GM23338 (cell line): ENCODE measurements around the gene TOLLIP. TPM values are rescaled to one million over a fixed set of nuclear protein-coding genes. Genes with fewer than 3 reads are reported as not detected.

ENCODE experiments used
- ATAC-seq: fragments of 200-7000 bp; cut with Tn5 transposase; 3 replicates; pipeline ENCODE4 v1.9.1; 2020
- DNase-seq: peaks from one replicate; pipeline ENCODE4 v3.0.0-alpha.2; 2015; ENCODE audit warnings: low spot score
- H2AFZ ChIP-seq: fragments of 200-600 bp; sonication (generic); 2 replicates; pipeline ENCODE4 v1.8.0; 2016; ENCODE audit warnings: antibody characterized with exemption, mild to moderate bottlenecking, moderate library complexity
- H3F3A ChIP-seq: fragments of 200-600 bp; sonication (generic); replicated peaks from 2 replicates; pipeline ENCODE4 v1.8.0; 2017; ENCODE audit warnings: antibody characterized with exemption, mixed run types, low read depth
- H3K27ac ChIP-seq: fragments of 200-600 bp; sonication (generic); 2 replicates; pipeline ENCODE4 v1.6.1; 2016; ENCODE audit warnings: low read depth
- H3K27me3 ChIP-seq: fragments of 200-600 bp; sonication (generic); 2 replicates; pipeline ENCODE4 v1.8.0; 2016; ENCODE audit warnings: mild to moderate bottlenecking, mixed run types, moderate library complexity; ENCODE audit not compliant: insufficient read depth
- H3K36me3 ChIP-seq: fragments of 200-600 bp; sonication (generic); 2 replicates; pipeline ENCODE4 v1.8.0; 2016; ENCODE audit warnings: mild to moderate bottlenecking; ENCODE audit not compliant: insufficient read depth
- H3K4me1 ChIP-seq: fragments of 200-600 bp; sonication (generic); 2 replicates; pipeline ENCODE4 v1.8.0; 2016; ENCODE audit warnings: mild to moderate bottlenecking, moderate library complexity; ENCODE audit not compliant: insufficient read depth
- H3K4me2 ChIP-seq: fragments of 200-600 bp; sonication (generic); 2 replicates; pipeline ENCODE4 v1.7.1; 2017; ENCODE audit warnings: mixed run types
- H3K4me3 ChIP-seq: fragments of 200-600 bp; sonication (generic); 2 replicates; pipeline ENCODE4 v1.6.1; 2016; ENCODE audit warnings: mixed run types
- H3K79me2 ChIP-seq: fragments of 200-600 bp; sonication (generic); replicated peaks from 2 replicates; pipeline ENCODE4 v1.8.0; 2017; ENCODE audit warnings: mild to moderate bottlenecking; ENCODE audit not compliant: insufficient read depth
- H3K9me2 ChIP-seq: fragments of 200-600 bp; sonication (generic); 2 replicates; pipeline ENCODE4 v1.8.0; 2017; ENCODE audit not compliant: insufficient read depth
- H4K20me1 ChIP-seq: fragments of 200-600 bp; sonication (generic); replicated peaks from 2 replicates; pipeline ENCODE4 v1.8.0; 2017; ENCODE audit warnings: mild to moderate bottlenecking; ENCODE audit not compliant: insufficient read depth
- H3K27ac Mint-ChIP-seq: 2 replicates; pipeline ENCODE4 v1.8.0; 2020; ENCODE audit warnings: inconsistent platforms, mild to moderate bottlenecking, moderate library complexity, mixed read lengths
- H3K27me3 Mint-ChIP-seq: 3 replicates; pipeline ENCODE4 v1.8.0; 2022; ENCODE audit warnings: low read depth, mild to moderate bottlenecking, moderate library complexity, mixed read lengths, inconsistent platforms; ENCODE audit not compliant: insufficient read depth, poor library complexity
- H3K36me3 Mint-ChIP-seq: 3 replicates; pipeline ENCODE4 v1.8.0; 2021; ENCODE audit warnings: low read depth, mild to moderate bottlenecking, inconsistent platforms, moderate library complexity, mixed read lengths
- H3K4me1 Mint-ChIP-seq: 3 replicates; pipeline ENCODE4 v1.8.0; 2020; ENCODE audit warnings: mild to moderate bottlenecking, inconsistent platforms, mixed read lengths
- H3K4me3 Mint-ChIP-seq: 3 replicates; pipeline ENCODE4 v1.8.0; 2021; ENCODE audit warnings: moderate library complexity, mild to moderate bottlenecking, inconsistent platforms, mixed read lengths
- H3K9me3 Mint-ChIP-seq: 3 replicates; pipeline ENCODE4 v1.8.0; 2020; ENCODE audit warnings: moderate library complexity, mild to moderate bottlenecking, inconsistent platforms, mixed read lengths
- STAT1 ChIP-seq: IDR thresholded peaks from one replicate; pipeline ENCODE4 v1.6.1; 2016; ENCODE audit warnings: antibody characterized with exemption; ENCODE audit not compliant: unreplicated experiment
- ZNF114 ChIP-seq: fragments of 250-450 bp; sonication (Bioruptor Pico); IDR thresholded peaks from 2 replicates; pipeline ENCODE4 v1.5.0; 2020; ENCODE audit warnings: mild to moderate bottlenecking, moderate library complexity
- polyA plus RNA-seq: library from polyadenylated mRNA; unstranded; fragments of >200 nt; fragmentation: Nextera tagmentation; extraction: Ambion mirVana; gene quantifications from 2 replicates; pipeline ENCODE4 v1.2.1, GENCODE V29; 2016
- total RNA-seq: library from RNA; depleted of rRNA; stranded (reverse); fragments of >200 nt; shearing (Covaris generic); gene quantifications from 2 replicates; pipeline ENCODE4 v1.2.3, GENCODE V29; 2014
- TF ChIP-seq, protein P1 (sequence below): fragments of 250-450 bp; sonication (Bioruptor Pico); IDR thresholded peaks from 2 replicates; pipeline ENCODE4 v1.5.0; 2020; ENCODE audit warnings: mild to moderate bottlenecking, moderate library complexity
- TF ChIP-seq, protein P2 (sequence below), 2 experiments: fragments of 200-600 bp in 1 of 2; sonication (generic) in 1 of 2; conservative IDR thresholded peaks; 2 replicates each; pipeline versions ENCODE4 v1.5.1 to v1.6.1; 2016 to 2017; ENCODE audit warnings: antibody characterized with exemption in 2 of 2, low read depth in 2 of 2, mild to moderate bottlenecking in 2 of 2, moderate library complexity in 1 of 2

Gene TOLLIP
- total and polyA plus RNA-seq, 2 experiments from 2014 or later: 13.5 to 18.0 TPM

GRCh38 chr11:1257366-1257765 lies 52.1 kb downstream of the TOLLIP start:
- Histone ChIP-seq H3K27me3 (no peaks in the 10 kb centered on the region), H4K20me1 (no peaks in the 10 kb centered on the region)
- no peak for ATAC-seq

More at GRCh38 chr11:1257366-1257765, 52.1 kb downstream of the TOLLIP start:
- H3K4me3 Mint-ChIP-seq: no peak overlapping the region
- Histone ChIP-seq H3K36me3 (no peaks in the 10 kb centered on the region), H3K4me3 (no peak overlapping the region), H3K79me2 (no peaks in the 10 kb centered on the region), H3K9me2 (no peaks in the 10 kb centered on the region), H3F3A (no peaks in the 10 kb centered on the region), H3K4me2 (no peak overlapping the region), H2AFZ (no peak overlapping the region), H3K4me1 (no peaks in the 10 kb centered on the region; the same call in 1 of the 2 replicates), H3K27ac (no peak overlapping the region)
- peaks cover 8% of the 10 kb centered on the region for H3K9me3 Mint-ChIP-seq
- H3K36me3 Mint-ChIP-seq: peaks cover 5% of the 10 kb centered on the region; the same call in 1 of the 3 replicates
- no peak overlapping the region for H3K27ac Mint-ChIP-seq
- no peak for DNase-seq
- H3K4me1 Mint-ChIP-seq: no peaks in the 10 kb centered on the region
- peaks cover 7% of the 10 kb centered on the region for H3K27me3 Mint-ChIP-seq
- TF ChIP-seq, protein P1, sequence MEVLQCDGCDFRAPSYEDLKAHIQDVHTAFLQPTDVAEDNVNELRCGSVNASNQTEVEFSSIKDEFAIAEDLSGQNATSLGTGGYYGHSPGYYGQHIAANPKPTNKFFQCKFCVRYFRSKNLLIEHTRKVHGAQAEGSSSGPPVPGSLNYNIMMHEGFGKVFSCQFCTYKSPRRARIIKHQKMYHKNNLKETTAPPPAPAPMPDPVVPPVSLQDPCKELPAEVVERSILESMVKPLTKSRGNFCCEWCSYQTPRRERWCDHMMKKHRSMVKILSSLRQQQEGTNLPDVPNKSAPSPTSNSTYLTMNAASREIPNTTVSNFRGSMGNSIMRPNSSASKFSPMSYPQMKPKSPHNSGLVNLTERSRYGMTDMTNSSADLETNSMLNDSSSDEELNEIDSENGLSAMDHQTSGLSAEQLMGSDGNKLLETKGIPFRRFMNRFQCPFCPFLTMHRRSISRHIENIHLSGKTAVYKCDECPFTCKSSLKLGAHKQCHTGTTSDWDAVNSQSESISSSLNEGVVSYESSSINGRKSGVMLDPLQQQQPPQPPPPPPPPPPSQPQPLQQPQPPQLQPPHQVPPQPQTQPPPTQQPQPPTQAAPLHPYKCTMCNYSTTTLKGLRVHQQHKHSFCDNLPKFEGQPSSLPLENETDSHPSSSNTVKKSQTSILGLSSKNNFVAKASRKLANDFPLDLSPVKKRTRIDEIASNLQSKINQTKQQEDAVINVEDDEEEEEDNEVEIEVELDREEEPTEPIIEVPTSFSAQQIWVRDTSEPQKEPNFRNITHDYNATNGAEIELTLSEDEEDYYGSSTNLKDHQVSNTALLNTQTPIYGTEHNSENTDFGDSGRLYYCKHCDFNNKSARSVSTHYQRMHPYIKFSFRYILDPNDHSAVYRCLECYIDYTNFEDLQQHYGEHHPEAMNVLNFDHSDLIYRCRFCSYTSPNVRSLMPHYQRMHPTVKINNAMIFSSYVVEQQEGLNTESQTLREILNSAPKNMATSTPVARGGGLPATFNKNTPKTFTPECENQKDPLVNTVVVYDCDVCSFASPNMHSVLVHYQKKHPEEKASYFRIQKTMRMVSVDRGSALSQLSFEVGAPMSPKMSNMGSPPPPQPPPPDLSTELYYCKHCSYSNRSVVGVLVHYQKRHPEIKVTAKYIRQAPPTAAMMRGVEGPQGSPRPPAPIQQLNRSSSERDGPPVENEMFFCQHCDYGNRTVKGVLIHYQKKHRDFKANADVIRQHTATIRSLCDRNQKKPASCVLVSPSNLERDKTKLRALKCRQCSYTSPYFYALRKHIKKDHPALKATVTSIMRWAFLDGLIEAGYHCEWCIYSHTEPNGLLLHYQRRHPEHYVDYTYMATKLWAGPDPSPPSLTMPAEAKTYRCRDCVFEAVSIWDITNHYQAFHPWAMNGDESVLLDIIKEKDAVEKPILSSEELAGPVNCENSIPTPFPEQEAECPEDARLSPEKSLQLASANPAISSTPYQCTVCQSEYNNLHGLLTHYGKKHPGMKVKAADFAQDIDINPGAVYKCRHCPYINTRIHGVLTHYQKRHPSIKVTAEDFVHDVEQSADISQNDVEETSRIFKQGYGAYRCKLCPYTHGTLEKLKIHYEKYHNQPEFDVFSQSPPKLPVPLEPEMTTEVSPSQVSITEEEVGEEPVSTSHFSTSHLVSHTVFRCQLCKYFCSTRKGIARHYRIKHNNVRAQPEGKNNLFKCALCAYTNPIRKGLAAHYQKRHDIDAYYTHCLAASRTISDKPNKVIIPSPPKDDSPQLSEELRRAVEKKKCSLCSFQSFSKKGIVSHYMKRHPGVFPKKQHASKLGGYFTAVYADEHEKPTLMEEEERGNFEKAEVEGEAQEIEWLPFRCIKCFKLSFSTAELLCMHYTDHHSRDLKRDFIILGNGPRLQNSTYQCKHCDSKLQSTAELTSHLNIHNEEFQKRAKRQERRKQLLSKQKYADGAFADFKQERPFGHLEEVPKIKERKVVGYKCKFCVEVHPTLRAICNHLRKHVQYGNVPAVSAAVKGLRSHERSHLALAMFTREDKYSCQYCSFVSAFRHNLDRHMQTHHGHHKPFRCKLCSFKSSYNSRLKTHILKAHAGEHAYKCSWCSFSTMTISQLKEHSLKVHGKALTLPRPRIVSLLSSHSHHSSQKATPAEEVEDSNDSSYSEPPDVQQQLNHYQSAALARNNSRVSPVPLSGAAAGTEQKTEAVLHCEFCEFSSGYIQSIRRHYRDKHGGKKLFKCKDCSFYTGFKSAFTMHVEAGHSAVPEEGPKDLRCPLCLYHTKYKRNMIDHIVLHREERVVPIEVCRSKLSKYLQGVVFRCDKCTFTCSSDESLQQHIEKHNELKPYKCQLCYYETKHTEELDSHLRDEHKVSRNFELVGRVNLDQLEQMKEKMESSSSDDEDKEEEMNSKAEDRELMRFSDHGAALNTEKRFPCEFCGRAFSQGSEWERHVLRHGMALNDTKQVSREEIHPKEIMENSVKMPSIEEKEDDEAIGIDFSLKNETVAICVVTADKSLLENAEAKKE (CRISPR knock-in tag): no peak
- TF ChIP-seq ZNF114 (CRISPR knock-in tag): no peak
- TF ChIP-seq, protein P2, sequence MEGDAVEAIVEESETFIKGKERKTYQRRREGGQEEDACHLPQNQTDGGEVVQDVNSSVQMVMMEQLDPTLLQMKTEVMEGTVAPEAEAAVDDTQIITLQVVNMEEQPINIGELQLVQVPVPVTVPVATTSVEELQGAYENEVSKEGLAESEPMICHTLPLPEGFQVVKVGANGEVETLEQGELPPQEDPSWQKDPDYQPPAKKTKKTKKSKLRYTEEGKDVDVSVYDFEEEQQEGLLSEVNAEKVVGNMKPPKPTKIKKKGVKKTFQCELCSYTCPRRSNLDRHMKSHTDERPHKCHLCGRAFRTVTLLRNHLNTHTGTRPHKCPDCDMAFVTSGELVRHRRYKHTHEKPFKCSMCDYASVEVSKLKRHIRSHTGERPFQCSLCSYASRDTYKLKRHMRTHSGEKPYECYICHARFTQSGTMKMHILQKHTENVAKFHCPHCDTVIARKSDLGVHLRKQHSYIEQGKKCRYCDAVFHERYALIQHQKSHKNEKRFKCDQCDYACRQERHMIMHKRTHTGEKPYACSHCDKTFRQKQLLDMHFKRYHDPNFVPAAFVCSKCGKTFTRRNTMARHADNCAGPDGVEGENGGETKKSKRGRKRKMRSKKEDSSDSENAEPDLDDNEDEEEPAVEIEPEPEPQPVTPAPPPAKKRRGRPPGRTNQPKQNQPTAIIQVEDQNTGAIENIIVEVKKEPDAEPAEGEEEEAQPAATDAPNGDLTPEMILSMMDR (conservative IDR thresholded peaks at IDR 0.05; ENCODE audit: low read depth in 2 of 2): no peak
- no peak for TF ChIP-seq STAT1
